GM12878 (cell line): Measurements from ENCODE around the gene NKX2-3. TPM values are rescaled to one million over a fixed set of nuclear protein-coding genes. Genes with fewer than 3 reads are reported as not detected.

Experiments
- ATAC-seq: fragments of 200-7000 bp; cut with Tn5 transposase; 3 replicates; pipeline ENCODE4 v1.9.1; 2020; ENCODE audit warnings: mild to moderate bottlenecking, moderate library complexity
- BruUV-seq: library from RNA; stranded (reverse); fragments of 400-500 nt; replicated peaks from 2 replicates; lab custom pipeline; 2021; lab: Mats Ljungman, UMichigan
- CTCF ChIA-PET: fragments of 300-600 bp; sonication (Branson Sonifier 250); formaldehyde crosslinking; extraction: SDS; loops from one replicate; lab custom pipeline; 2021; ENCODE audit warnings: inconsistent platforms; lab: Yijun Ruan, JAX
- POLR2A ChIA-PET: fragments of 350-600 bp; formaldehyde crosslinking; extraction: SDS; loops from one replicate; lab custom pipeline; 2021; ENCODE audit warnings: inconsistent platforms; lab: Charles Lee
- RAD21 ChIA-PET: fragments of 300-600 bp; sonication (Branson Sonifier 250); formaldehyde crosslinking; loops from one replicate; lab custom pipeline; 2023; ENCODE audit warnings: antibody characterized with exemption; ENCODE audit not compliant: unreplicated experiment; lab: Charles Lee
- SMC1A ChIA-PET: fragments of 300-600 bp; sonication (Branson Sonifier 250); formaldehyde crosslinking; loops from one replicate; lab custom pipeline; 2023; ENCODE audit not compliant: unreplicated experiment, uncharacterized antibody; lab: Charles Lee
- DNase-seq: peaks from one replicate; pipeline ENCODE4 v3.0.0-alpha.2; 2011; ENCODE audit warnings: low read depth, low spot score
- FAIRE-seq: peaks from 3 replicates; lab custom pipeline; 2011; peaks lifted over from hg19 to GRCh38; lab: Jason Lieb, UNC
- H2AFZ ChIP-seq: 2 replicates; pipeline ENCODE4 v1.6.0; 2011; ENCODE audit warnings: low read depth, low read length, control low read depth; ENCODE audit not compliant: control insufficient read depth
- H3K27ac ChIP-seq: 2 replicates; pipeline ENCODE4 v1.5.1; 2011; ENCODE audit warnings: control low read depth; ENCODE audit not compliant: control insufficient read depth, insufficient read depth
- H3K27me3 ChIP-seq, 2 experiments: replicated peaks in 1 of 2; 2 replicates each; pipeline versions ENCODE4 v1.6.0 to v1.6.1; 2011; ENCODE audit warnings: low read length in 1 of 2; ENCODE audit not compliant: control insufficient read depth in 2 of 2, insufficient read depth in 2 of 2
- H3K36me3 ChIP-seq, 2 experiments: 2 replicates each; pipeline ENCODE4 v1.5.1; 2011; ENCODE audit warnings: low read length in 1 of 2; ENCODE audit not compliant: control insufficient read depth in 2 of 2, insufficient read depth in 2 of 2
- H3K4me1 ChIP-seq: 2 replicates; pipeline ENCODE4 v1.6.1; 2011; ENCODE audit warnings: mild to moderate bottlenecking, low read length, moderate library complexity, mixed read lengths; ENCODE audit not compliant: control insufficient read depth, insufficient read depth
- H3K4me2 ChIP-seq: 2 replicates; pipeline ENCODE4 v1.6.0; 2011; ENCODE audit warnings: control low read depth; ENCODE audit not compliant: control insufficient read depth, insufficient read depth
- H3K4me3 ChIP-seq: fragments of 200-600 bp; sonication (generic); 2 replicates; pipeline ENCODE4 v1.5.1; 2016
- H3K79me2 ChIP-seq: 2 replicates; pipeline ENCODE4 v1.6.0; 2011; ENCODE audit warnings: low read length; ENCODE audit not compliant: control insufficient read depth, insufficient read depth
- H3K9ac ChIP-seq: 2 replicates; pipeline ENCODE4 v1.8.0; 2011; ENCODE audit warnings: low read length, control low read depth, mixed read lengths; ENCODE audit not compliant: control insufficient read depth, insufficient read depth
- H3K9me3 ChIP-seq: replicated peaks from 3 replicates; pipeline ENCODE4 v1.5.1; 2011; ENCODE audit warnings: mild to moderate bottlenecking, low read length; ENCODE audit not compliant: control insufficient read depth, insufficient read depth
- H4K20me1 ChIP-seq: 2 replicates; pipeline ENCODE4 v1.6.0; 2011; ENCODE audit not compliant: control insufficient read depth, insufficient read depth
- ATF2 ChIP-seq: IDR thresholded peaks from 2 replicates; pipeline ENCODE4 v1.6.1; 2012; ENCODE audit warnings: low read length, inconsistent platforms
- MTA2 ChIP-seq: fragments of 450-650 bp; IDR thresholded peaks from 2 replicates; pipeline ENCODE4 v1.6.1; 2016; ENCODE audit warnings: low read depth, mild to moderate bottlenecking, moderate library complexity
- NR2C1 ChIP-seq: fragments of 450-650 bp; IDR thresholded peaks from 2 replicates; pipeline ENCODE4 v1.6.1; 2017; ENCODE audit warnings: antibody characterized with exemption, mild to moderate bottlenecking, moderate library complexity
- SKIL ChIP-seq: fragments of 450-650 bp; IDR thresholded peaks from 2 replicates; pipeline ENCODE4 v1.6.1; 2017; ENCODE audit warnings: mild to moderate bottlenecking, low read depth, inconsistent platforms; ENCODE audit not compliant: poor library complexity, severe bottlenecking
- WGBS: methylation state at CpG from one replicate; pipeline ENCODE4 v1.1.6; 2016; ENCODE audit warnings: low lambda C conversion rate; ENCODE audit not compliant: insufficient replicate concordance, insufficient coverage; ENCODE audit errors: missing lambda C conversion rate; 5-methylcytosine and 5-hydroxymethylcytosine counted together
- in situ Hi-C: fragments of 300-500 bp; cut with MboI; formaldehyde crosslinking; loops from 9 replicates; pipeline ENCODE4 v1.14.3; 2018; ENCODE audit warnings: mixed read lengths
- intact Hi-C: fragments of 100-400 bp; cut with micrococcal nuclease; formaldehyde crosslinking; loops from one replicate; pipeline ENCODE4 v1.14.2; 2022; ENCODE audit not compliant: unreplicated experiment
- polyA plus RNA-seq, 11 experiments: library from polyadenylated mRNA; depleted of rRNA in 4 of 11; unstranded in 6 of 11; stranded (reverse) in 5 of 11; fragments of >200 nt; fragmentation: Nextera tagmentation in 4 of 11; fragmentation: Illumina TruSeq in 1 of 11; extraction: Ambion mirVana in 4 of 11; extraction: Trizol in 1 of 11; gene quantifications; 1 replicate in 1 of 11; 2 replicates in 10 of 11; pipeline versions ENCODE4 v1.2.1 to v1.2.3, GENCODE V29; 2011 to 2016; ENCODE audit warnings: inconsistent platforms in 2 of 11, missing spikeins in 2 of 11, low read depth in 1 of 11
- total RNA-seq, 4 experiments: library from RNA; depleted of rRNA in 3 of 4; stranded (reverse); fragments of >200 nt in 3 of 4; fragmentation: Illumina TruSeq in 1 of 4; extraction: Trizol in 1 of 4; gene quantifications; 2 replicates each; pipeline versions ENCODE4 v1.2.1 to v1.2.3, GENCODE V29; 2013 to 2021

Gene NKX2-3
- total and polyA plus RNA-seq, 10 of the 15 experiments (the other 5 are each of a cell fraction or from before 2014, with no cell fraction given), result not detected

- CTCF ChIA-PET, result interaction anchor here (1.6 to 11.1 kb wide), 3 partner anchors 15 to 126 kb away, joined by 3 to 201 read pairs (median 14); no protein-coding TSS in a partner anchor
- 0 out of 2 replicates have a peak overlapping the region, but pooled peaks have one; percentile 7 for H3K4me2 ChIP-seq
- DNase-seq, result no peak
Observed at GRCh38 chr10:99562631-99563030, 29.9 kb downstream of the NKX2-3 start.

More at GRCh38 chr10:99562631-99563030, 29.9 kb downstream of the NKX2-3 start:
- no peaks in the 10 kb centered on the region for H3K9me3 ChIP-seq
- POLR2A ChIA-PET, result no interaction called here
- H3K9ac ChIP-seq, result no peak overlapping the region
- SMC1A ChIA-PET, result interaction anchor here (1.9 kb wide), 1 partner anchor 40 kb away, joined by 7 read pairs; no protein-coding TSS in a partner anchor
- ATAC-seq (peak; percentile 34; the same call in 1 of the 3 replicates), FAIRE-seq (no peak)
- intact Hi-C loops, result no loop called here
- RAD21 ChIA-PET, result interaction anchor here (1.5 kb wide), 1 partner anchor 50 kb away, joined by 5 read pairs; no protein-coding TSS in a partner anchor
- WGBS, result 32% methylated on average over 2 of the region's 2 CpGs
- no TSS peak for BruUV-seq
- H3K4me3 ChIP-seq, result no peak overlapping the region
- TF ChIP-seq SKIL (no peak), NR2C1 (no peak), ATF2 (no peak), MTA2 (no peak)
- no peaks in the 10 kb centered on the region; a peak in 1 of 4 replicates for H3K27me3 ChIP-seq
- H3K36me3 ChIP-seq, result no peaks in the 10 kb centered on the region
- in situ Hi-C loops, result no loop called here
- no peaks in the 10 kb centered on the region for H3K4me1 ChIP-seq
- H3K27ac ChIP-seq, result no peak overlapping the region
- H3K79me2 ChIP-seq, result no peaks in the 10 kb centered on the region
- no peak overlapping the region for H2AFZ ChIP-seq
- no peaks in the 10 kb centered on the region for H4K20me1 ChIP-seq
